Naive thymus-derived CD4-positive, alpha-beta T cell (primary cell): ENCODE results near the gene SLAMF7. TPM values are rescaled to one million over a fixed set of nuclear protein-coding genes. Genes with fewer than 3 reads are reported as not detected.

Experiments used
- polyA plus RNA-seq, 2 donors: library from polyadenylated mRNA; unstranded; fragments of 300-500 nt; fragmentation: Illumina TruSeq; gene quantifications; one replicate each; pipeline ENCODE4 v1.2.3, GENCODE V29; 2021
- total RNA-seq, 6 experiments: library from RNA in 5 of 6; stranded (reverse) in 5 of 6; gene quantifications; 1 replicate in 5 of 6; 2 replicates in 1 of 6; pipeline ENCODE4 v1.2.3 and lab custom pipeline; 2021 to 2026

The SLAMF7 gene
- total and polyA plus RNA-seq, 7 experiments from 2014 or later, result 0.21 to 39.3 (median 2.4) TPM

Other genes starting within 250 kb of the SLAMF7 start
- 10 to 100 TPM; 17.8 to 48.5 (median 40.5) TPM for gene SLAMF6, start 216.0 kb upstream of the SLAMF7 start, total RNA-seq
- gene SLAMF6, start 216.0 kb upstream of the SLAMF7 start, polyA plus RNA-seq, result 10 to 100 TPM; 61.1 to 62.6 TPM
- 10 to 100 TPM; 25.1 to 40.7 (median 32.3) TPM for gene CD84, start 159.8 kb upstream of the SLAMF7 start, total RNA-seq
- 10 to 100 TPM in 1 of 2 donors, 1 to 10 TPM in 1; 7.4 to 11.3 TPM for gene CD84, start 159.8 kb upstream of the SLAMF7 start, polyA plus RNA-seq
- 10 to 100 TPM; 18.3 to 90.3 (median 31.9) TPM for gene SLAMF1, start 92.2 kb upstream of the SLAMF7 start, total RNA-seq
- gene SLAMF1, start 92.2 kb upstream of the SLAMF7 start, polyA plus RNA-seq, result 10 to 100 TPM; 14.6 to 17.4 TPM
- gene CD48, start 27.4 kb upstream of the SLAMF7 start, total RNA-seq, result 100 to 1,000 TPM; 253 to 438 (median 358) TPM
- 100 to 1,000 TPM; 200 to 223 TPM for gene CD48, start 27.4 kb upstream of the SLAMF7 start, polyA plus RNA-seq
- 100 to 1,000 TPM in 4 of 5 experiments, 1 to 10 TPM in 1; 5.6 to 141 (median 105) TPM for gene LY9, start 56.9 kb downstream of the SLAMF7 start, total RNA-seq
- 100 to 1,000 TPM; 182 to 225 TPM for gene LY9, start 56.9 kb downstream of the SLAMF7 start, polyA plus RNA-seq
- gene CD244, start 123.6 kb downstream of the SLAMF7 start, total RNA-seq, result 10 to 100 TPM in 1 of 5 experiments, 1 to 10 TPM in 1, under 1 TPM in 3; 0.27 to 33.6 (median 0.46) TPM
- gene CD244, start 123.6 kb downstream of the SLAMF7 start, polyA plus RNA-seq, result 1 to 10 TPM; 3.9 to 4.6 TPM
- gene ITLN1, start 145.9 kb downstream of the SLAMF7 start, total RNA-seq, result under 1 TPM in 1 of 5 experiments, not detected in 4; 0.88 TPM
- not detected for gene ITLN1, start 145.9 kb downstream of the SLAMF7 start, polyA plus RNA-seq
- not detected for gene ITLN2, start 215.6 kb downstream of the SLAMF7 start, total RNA-seq
- gene ITLN2, start 215.6 kb downstream of the SLAMF7 start, polyA plus RNA-seq, result not detected